Measurements from ENCODE around the gene CAMTA1. TPM values are rescaled to one million over a fixed set of nuclear protein-coding genes. Genes with fewer than 3 reads are reported as not detected.
"Not testable (repeated sequence)": the region's sequence is repeated elsewhere in the genome, so short reads cannot be mapped to it uniquely, and the experiment has no call there.

Gene CAMTA1
- total RNA-seq, 1 donor from 2014 or later: 115 TPM

- no peak for DNase-seq
Observed at GRCh38 chr1:7326366-7326765, 541.1 kb downstream of the CAMTA1 start.

GRCh38 chr1:7327849-7328248, 542.6 kb downstream of the CAMTA1 start:
- DNase-seq: no peak

DNA sequence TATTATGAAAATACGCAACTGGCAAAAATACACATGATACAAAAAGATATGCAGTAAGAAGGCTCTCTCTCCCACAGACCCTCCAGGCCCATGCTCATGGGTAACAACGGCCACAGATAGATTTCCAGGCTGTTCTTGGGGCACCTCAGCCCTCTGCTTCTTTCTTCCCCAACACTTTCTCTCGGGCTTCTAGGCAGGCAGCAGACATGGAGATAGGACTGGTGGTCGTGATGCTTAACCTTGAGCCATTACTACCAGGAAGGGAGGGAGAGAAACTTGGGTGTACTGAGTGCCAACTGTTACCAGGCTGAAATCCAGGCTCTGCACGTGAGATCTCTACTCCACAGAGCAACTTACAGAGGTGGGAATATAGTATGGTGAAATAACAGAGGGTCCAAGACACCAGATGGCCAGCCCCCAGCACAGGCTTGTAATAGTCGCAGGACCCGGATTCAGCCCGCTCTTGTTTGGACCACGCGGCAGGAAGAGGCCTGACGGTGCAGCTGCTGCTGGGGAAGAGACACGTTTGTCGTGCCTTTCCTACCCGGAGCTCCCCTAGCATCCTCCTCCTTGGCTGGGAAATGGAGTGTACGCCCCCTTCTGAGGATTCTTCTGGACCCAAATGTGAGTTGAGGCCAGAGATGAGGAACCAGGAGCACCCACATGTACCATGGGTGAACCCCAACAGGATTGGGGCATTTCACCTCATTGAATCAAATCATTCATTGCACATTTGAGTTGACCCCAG, 544.8 kb downstream of the CAMTA1 start:
- no peak for DNase-seq

DNA sequence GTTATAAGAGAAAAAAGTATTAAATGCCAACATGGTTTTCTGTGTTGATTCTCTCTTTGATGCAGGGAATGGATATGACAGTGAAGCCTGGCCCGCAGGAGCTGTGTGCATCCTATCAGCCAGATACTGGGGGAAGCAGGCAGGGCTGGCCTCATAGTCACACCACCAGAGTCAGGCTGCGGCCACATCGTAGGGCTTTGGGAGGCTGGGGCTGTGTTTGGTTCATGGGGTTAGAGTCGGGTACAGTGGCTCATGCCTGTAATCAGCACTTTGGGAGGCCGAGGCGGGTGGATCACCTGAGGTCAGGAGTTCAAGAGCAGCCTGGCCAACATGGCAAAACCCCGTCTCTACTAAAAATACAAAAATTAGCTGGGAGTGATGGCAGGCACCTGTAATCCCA, 545.5 kb downstream of the CAMTA1 start:
- not testable (repeated sequence) for DNase-seq

DNA sequence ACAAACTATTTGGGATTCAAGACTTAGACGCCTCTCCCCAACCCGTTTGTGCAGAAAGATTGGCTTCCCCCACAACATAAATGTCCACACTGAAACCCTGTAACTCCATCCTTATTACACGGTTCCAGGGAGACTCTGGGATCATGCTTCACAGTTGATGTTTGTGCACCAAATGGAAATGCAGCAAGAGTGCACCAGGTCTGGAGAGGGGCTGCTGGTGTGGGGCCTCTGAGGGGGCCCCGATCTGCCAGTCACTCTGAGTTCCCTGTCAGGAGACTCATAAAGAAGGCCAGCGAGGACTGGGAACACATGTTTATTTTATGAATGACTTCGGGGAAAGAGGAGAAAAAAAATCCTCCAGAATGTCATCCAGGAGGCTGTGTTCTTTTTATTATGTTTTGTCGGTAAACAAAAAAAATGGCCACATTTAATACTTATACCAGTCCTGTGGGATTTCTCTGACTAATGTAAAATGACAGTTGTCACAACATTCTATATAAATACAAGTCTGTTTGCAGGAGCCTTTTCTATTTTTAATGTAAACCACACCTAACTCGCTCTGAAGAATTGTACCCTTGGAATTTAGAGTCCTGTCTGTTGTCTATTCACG, 546.8 kb downstream of the CAMTA1 start:
- no peak for DNase-seq

DNA sequence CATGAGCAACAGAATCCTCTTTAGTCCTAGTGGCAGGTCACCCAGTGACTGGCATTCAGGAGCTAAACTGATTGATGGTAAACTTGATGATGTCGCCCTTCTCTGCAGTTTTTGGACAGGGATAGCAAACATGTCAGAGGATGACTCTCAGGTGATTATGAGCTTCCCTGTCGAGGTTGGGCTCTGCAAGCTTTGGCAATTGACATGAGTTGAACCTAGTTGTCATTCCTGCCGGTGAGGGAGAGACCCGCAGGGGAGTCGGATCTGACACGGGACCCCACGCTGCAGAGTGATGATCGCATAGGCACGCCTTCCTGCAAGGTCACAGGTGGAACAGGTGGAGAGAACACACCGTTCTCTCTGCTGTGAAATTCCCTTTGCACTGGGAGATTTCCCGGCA, 547.8 kb downstream of the CAMTA1 start:
- no peak for DNase-seq

DNA sequence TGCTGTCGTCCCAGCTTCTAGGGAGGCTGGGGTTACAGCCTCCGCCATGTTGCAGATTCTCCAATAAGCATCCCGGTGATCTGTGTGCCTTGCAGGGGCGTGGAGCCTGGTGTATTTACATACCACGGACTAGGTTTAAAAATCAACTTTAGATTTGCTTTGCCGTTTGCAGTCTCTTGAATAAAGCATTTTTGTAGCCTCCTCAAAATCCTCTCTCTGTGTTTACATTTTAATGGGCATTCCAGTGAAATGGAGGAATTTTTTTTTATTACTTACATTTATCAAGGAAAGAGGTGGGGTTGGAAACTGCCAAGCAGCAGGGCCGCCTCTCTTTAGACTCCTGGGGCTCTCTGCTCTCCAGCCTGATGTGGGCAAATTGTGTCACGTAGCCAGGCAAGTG, 548.4 kb downstream of the CAMTA1 start:
- DNase-seq: no peak

GRCh38 chr1:7334475-7335035, 549.3 kb downstream of the CAMTA1 start:
- no peak for DNase-seq

DNA sequence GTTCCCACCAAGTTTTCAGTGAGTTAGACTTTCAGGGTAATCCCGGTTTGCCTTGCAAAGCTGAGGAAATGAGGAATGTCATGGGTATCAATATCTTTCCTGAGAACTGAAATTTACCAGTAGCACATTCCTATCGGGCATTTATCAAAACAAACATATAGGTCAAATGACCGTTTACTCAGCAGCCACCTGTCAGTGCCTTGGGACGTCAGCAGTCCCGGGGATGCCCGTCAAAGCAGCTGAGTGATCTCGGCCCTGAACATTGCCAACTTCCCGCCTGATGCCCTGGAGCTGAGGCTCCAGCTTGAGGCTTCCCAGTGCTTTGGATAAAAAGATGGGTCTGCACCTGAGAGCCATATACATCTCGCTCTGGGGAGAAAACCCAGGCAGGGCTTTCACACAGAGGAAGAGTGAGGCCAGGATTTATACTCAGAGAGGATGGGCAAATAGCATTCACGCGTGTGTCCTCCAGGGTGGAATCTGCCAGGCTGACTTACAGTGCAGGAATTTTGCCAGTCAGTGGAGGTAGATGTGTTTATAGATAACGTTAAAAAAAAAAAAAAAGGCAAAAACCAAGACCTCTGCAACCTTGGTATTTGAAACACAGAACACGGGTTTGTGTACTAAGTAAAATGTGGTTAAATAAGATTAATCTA, 550.1 kb downstream of the CAMTA1 start:
- DNase-seq: no peak

DNA sequence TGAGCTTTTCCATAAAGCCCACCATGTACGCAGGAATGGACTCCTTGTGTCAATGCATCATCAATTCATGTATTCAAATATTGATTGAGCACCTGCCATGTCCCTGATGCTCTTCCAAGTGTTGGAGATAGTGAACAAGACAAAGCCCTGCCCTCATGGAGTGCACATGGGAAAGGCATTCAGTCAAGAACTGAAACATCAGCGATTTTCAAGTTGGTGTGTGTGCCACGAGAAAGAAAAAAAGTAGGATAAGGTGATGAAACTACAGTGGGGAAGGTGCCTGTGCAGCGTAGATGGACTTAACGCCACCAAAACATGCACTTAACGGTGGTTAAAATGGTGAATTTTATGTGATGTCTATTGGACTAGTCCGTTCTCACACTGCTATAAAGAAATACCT, 553.2 kb downstream of the CAMTA1 start:
- no peak for DNase-seq

DNA sequence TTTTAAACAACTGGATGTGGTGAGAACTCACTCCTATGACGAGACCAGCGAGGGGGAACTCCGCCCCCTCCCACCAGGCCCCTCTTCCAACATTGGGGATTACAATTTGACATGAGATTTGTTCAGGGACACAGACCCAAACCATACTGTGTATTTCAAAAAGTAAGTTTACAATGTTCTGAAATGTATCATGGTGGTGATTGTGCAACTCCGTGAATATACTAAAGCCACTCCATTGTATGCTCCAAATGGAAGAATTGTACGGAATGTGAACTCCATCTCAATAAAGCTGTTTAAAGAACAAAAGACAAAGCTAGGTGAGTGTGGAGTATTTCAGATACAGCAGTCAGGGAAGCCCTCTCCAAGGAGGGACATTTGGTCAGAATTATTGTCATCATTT, 553.8 kb downstream of the CAMTA1 start:
- no peak for DNase-seq

DNA sequence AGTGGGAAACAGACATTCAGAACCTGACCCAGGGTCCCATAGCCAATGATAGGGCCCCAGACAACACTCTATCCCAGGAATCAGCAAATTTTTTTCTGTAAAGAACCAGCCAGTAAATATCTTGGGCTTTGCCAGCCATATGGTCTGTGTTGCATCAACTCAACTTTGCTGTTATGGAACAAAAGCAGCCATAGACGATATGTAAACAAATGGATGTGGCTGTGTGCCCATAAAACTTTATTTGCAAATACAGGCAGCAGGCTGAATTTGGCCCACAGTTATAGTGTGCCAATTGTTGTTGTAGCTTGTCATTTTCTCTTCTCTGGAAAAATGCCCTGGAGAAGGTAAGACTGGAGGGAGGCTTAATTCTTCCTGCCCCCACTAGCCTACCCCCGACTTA, 554.7 kb downstream of the CAMTA1 start:
- DNase-seq: no peak

GRCh38 chr1:7341145-7341905, 556.1 kb downstream of the CAMTA1 start:
- DNase-seq: no peak

DNA sequence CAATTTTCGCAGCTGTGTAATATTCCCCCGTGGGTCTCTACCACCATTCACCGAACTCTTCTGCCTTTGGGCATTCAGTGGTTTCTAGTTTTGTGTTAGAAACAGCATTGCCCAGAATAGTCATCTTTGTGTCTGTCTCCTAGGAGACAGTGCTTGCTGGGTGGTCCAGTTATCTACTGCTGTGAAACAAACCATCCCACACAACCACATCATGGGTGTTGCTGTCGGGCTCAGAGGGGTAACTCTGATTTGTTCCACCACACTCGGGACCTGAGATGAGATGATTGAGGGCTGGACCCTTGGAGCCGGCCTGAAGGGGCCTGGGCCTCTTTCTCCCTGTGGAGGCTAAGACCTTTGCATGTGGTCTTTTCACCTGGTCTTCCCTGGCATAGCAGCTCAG, 558.6 kb downstream of the CAMTA1 start:
- DNase-seq: no peak

DNA sequence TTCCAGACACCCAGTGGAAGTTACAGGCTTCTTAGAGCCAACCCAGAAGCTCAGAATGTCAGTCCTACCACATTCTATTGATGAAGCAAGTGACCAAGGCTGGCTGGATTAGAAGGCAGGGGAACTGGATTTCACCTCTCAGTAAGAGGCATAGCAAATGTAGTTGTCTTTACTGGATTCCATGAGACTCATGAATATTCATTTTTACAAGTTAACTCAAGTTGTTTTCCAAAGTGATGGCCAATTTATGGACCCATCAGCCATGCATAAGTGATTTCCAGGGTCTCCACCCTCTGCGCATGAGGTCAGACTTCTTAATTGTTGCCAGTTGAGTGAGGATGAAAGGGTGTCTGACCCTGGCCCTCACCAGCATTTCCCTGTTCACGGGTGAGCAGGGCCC, 559.0 kb downstream of the CAMTA1 start:
- DNase-seq: no peak

DNA sequence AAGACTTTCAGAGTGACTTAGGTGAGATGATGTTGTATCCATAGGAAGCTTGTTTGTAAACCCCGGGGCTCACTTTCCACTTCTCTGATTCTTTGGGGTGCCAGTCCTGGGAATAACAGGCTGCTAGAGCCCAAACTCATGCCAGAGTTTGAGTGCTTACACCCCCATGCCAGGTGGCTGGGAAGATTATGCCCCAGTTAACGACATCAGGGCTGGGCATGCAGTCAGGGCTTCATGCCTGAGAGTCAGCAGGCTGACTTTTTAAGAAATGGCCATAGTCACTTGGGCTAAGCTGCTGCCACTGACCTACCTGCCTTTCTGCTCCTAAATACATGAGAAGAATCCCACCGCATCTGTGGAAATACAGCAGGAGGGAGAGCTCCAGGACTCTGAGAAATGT, 560.3 kb downstream of the CAMTA1 start:
- DNase-seq: no peak

DNA sequence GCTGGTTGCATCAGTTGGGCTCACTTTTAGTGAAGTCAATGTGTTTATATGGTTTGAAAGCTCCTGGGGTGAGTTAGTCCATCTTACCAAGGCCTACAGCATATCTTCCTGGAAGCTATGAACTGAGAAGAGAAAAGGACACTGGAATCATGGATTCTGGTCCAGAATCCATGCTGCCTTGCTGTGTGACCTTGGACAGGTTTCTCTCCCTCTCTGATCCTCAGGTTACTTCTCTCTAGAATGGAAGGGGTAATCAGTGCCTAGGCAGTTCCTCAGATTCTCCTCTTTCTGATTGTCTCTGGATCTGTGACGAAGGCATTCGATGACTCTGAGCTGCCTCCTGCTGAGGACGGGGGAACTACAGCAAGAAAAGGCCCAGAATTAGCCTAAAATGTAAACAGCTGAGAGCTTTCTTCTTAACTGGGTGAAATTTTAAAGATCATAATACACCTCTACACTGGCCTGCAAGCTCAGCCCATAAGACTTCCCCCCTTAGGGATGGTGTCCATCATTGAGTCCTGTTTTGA, 560.9 kb downstream of the CAMTA1 start:
- DNase-seq: no peak

DNA sequence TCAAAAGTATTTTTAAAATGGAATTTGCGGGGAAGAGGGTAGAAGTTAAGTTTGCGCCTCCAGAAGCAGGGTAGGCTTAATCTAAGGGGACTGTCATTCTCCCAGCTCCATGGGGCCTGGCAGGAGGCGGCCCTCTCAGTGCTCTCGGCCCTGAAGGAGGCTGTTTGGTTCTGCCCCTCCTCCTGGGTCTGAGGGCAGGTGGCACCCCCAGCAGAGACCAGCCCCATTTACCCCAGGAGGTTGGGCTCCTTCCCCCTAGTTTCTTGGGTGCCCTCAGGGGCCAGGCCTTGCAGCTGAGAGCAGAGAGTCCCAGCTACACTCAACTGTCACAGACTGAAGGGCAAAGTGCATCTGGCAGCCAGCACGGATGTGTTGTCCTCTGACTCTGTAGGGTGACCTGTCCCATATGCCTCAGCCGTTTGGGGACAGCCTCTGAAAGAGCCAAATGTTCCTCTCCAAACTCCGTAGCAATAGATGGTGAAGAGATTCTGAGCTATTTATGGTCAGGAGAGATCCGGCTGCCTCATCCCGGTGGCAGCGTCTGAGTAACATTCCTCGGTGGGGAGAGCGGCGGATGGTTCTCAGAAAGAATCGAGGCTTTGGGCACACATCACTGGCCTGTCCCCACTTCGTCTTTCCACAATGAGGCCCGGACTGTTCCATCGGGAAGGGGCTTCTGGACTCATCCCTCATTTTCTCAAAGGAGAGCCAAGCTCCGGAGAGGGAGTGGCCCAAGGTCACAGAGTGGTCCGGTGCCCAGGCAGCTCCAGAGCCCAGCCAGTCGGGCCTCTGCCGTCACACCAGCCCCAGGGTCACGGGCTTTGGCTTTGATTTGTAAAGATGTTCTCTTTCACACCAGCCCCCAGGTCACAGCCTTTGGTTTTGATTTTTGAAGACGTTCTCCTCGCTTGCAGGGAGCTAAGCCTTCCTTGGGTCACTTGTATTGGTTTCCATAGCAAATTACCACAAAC, 561.6 kb downstream of the CAMTA1 start:
- no peak for DNase-seq

DNA sequence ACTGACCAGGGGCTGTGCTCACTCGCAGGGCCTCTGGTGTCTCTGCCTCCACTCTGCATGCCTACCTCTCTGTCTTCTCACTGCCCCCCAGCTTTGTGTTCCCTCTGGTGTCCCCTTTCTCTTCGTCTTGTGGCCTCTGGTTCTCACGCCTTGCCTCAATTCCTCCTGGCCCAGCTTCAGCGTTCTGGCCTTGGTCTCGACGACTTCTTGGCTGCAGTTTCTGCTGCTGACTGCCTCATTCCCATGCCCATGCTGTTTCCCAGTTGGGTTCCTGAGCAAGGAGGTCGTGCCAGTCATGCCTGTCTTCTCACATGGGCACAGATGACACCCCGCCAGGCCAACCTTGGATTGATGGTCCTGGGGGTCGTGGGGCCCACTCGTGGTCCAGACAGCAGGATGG, 562.8 kb downstream of the CAMTA1 start:
- DNase-seq: no peak

DNA sequence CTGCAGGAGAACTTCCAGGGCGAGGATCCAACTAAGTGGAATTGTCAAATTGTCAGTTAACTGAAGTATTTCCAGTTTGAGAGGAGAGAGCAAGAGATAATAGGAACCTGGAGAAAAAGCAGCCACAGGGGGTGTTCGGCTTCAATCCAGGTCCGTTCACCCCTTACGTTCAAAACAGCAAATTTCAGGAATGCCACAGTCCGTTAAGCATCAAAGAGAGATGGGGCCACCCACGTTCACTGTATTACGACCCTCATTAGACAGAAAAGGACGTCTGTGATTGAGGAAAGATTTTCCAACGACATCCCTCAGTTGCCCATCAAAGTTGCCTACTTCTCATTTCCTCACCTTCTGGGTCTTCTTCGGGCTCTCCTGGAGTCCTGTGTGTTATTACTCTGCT, 563.3 kb downstream of the CAMTA1 start:
- DNase-seq: no peak

GRCh38 chr1:7350804-7351203, 565.5 kb downstream of the CAMTA1 start:
- DNase-seq: no peak

Data from occipital lobe (tissue), 2 donors.